IMR-90 (cell line): ENCODE results near the gene BATF.
A peak's percentile ranks its signal among the peaks of the same experiment; 100 is the strongest.

Source experiments
- CEBPB ChIP-seq: IDR thresholded peaks from 2 replicates; pipeline ENCODE4 v1.6.1; 2012; ENCODE audit warnings: low read depth, low read length, improper control_type of control experiment
- MAZ ChIP-seq: IDR thresholded peaks from 2 replicates; pipeline ENCODE4 v1.6.1; 2012; ENCODE audit warnings: low read depth, mild to moderate bottlenecking, low read length, improper control_type of control experiment, moderate library complexity, borderline replicate concordance
- NFE2L2 ChIP-seq: fragments of 150-350 bp; IDR thresholded peaks from 2 replicates; pipeline ENCODE4 v1.6.1; 2016; ENCODE audit warnings: low read depth, mild to moderate bottlenecking, low read length
- POLR2A ChIP-seq: IDR thresholded peaks from 2 replicates; pipeline ENCODE4 v1.6.1; 2012; ENCODE audit warnings: mild to moderate bottlenecking, low read depth, low read length
- TF ChIP-seq, protein P1 (sequence below): conservative IDR thresholded peaks from 2 replicates; pipeline ENCODE4 v1.5.1; 2012; ENCODE audit warnings: mild to moderate bottlenecking, low read depth, low read length, improper control_type of control experiment
- TF ChIP-seq, protein P2 (sequence below): fragments of 150-350 bp; IDR thresholded peaks from 2 replicates; pipeline ENCODE4 v1.6.1; 2016; ENCODE audit warnings: low read depth, mild to moderate bottlenecking, low read length, moderate library complexity, borderline replicate concordance

DNA sequence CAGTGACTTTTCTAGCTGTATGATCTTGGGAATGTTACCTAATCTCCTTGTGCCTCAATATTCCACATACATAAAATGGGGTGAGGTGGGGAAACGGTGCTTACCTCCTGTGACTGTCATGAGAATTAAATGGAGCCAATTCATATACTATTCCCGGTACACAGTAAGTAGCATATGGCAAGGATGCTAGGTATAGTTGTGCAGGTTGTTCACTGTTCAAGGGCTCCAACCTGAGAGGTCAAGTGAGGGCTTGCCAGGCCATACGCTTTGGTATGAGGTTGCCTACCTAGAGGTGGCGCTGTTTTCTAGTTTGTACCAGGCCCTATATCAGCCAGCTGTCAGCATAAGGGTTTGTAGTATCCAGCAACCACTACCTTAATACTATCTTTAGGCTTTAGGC is 3.6 kb upstream of the BATF start:
- TF ChIP-seq, protein P1, sequence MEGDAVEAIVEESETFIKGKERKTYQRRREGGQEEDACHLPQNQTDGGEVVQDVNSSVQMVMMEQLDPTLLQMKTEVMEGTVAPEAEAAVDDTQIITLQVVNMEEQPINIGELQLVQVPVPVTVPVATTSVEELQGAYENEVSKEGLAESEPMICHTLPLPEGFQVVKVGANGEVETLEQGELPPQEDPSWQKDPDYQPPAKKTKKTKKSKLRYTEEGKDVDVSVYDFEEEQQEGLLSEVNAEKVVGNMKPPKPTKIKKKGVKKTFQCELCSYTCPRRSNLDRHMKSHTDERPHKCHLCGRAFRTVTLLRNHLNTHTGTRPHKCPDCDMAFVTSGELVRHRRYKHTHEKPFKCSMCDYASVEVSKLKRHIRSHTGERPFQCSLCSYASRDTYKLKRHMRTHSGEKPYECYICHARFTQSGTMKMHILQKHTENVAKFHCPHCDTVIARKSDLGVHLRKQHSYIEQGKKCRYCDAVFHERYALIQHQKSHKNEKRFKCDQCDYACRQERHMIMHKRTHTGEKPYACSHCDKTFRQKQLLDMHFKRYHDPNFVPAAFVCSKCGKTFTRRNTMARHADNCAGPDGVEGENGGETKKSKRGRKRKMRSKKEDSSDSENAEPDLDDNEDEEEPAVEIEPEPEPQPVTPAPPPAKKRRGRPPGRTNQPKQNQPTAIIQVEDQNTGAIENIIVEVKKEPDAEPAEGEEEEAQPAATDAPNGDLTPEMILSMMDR: 0 out of 2 replicates have a peak, but pooled peaks have one; percentile 8
- TF ChIP-seq POLR2A (no peak), MAZ (no peak), CEBPB (no peak), NFE2L2 (no peak)
- TF ChIP-seq, protein P2, sequence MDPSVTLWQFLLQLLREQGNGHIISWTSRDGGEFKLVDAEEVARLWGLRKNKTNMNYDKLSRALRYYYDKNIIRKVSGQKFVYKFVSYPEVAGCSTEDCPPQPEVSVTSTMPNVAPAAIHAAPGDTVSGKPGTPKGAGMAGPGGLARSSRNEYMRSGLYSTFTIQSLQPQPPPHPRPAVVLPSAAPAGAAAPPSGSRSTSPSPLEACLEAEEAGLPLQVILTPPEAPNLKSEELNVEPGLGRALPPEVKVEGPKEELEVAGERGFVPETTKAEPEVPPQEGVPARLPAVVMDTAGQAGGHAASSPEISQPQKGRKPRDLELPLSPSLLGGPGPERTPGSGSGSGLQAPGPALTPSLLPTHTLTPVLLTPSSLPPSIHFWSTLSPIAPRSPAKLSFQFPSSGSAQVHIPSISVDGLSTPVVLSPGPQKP: no peak
